Measurements from ENCODE around the gene CCM2.

Gene CCM2

GRCh38 chr7:44969049-44969700 lies 30.8 kb upstream of the CCM2 start:
- DNase-seq = no peak

- no peak for DNase-seq
Measured at GRCh38 chr7:44969701-44970522, 30.1 kb upstream of the CCM2 start.

- no peak for DNase-seq
Measured at GRCh38 chr7:44970523-44971051, 29.4 kb upstream of the CCM2 start.

- DNase-seq = no peak
Measured at GRCh38 chr7:44971188-44971901, 28.7 kb upstream of the CCM2 start.

- no peak for DNase-seq
Measured at GRCh38 chr7:44971902-44972441, 28.0 kb upstream of the CCM2 start.

GRCh38 chr7:44972562-44972961 lies 27.4 kb upstream of the CCM2 start:
- no peak for DNase-seq

- no peak for DNase-seq
Measured at GRCh38 chr7:44973610-44974401, 26.2 kb upstream of the CCM2 start.

- no peak for DNase-seq
Measured at GRCh38 chr7:44974549-44974948, 25.5 kb upstream of the CCM2 start.

GRCh38 chr7:44975331-44976039 lies 24.5 kb upstream of the CCM2 start:
- no peak for DNase-seq

GRCh38 chr7:44976040-44976745 lies 23.8 kb upstream of the CCM2 start:
- no peak for DNase-seq

GRCh38 chr7:44976746-44977196 lies 23.2 kb upstream of the CCM2 start:
- DNase-seq = no peak

GRCh38 chr7:44977304-44977958 lies 22.6 kb upstream of the CCM2 start:
- DNase-seq = peak; percentile 31

GRCh38 chr7:44977959-44978335 lies 22.1 kb upstream of the CCM2 start:
- DNase-seq = no peak

GRCh38 chr7:44978511-44979366 lies 21.3 kb upstream of the CCM2 start, which contains the start of gene MYO1G:
MYO1G (minus strand) TSS chr7:44979015; CDS start chr7:44978961, 54 bp downstream.
- peak; percentile 71 for DNase-seq

GRCh38 chr7:44979481-44980392 lies 20.3 kb upstream of the CCM2 start:
- no peak for DNase-seq

- DNase-seq = no peak
Measured at GRCh38 chr7:44980393-44981034, 19.5 kb upstream of the CCM2 start.

- no peak for DNase-seq
Measured at GRCh38 chr7:44981035-44981706, 18.8 kb upstream of the CCM2 start.

All from activated gamma-delta T cell (primary cell).